Esophagus muscularis mucosa (tissue), 4 donors: ENCODE measurements around the gene PGK1. TPM values are rescaled to one million over a fixed set of nuclear protein-coding genes. Genes with fewer than 3 reads are reported as not detected.
"Not testable (repeated sequence)": the region's sequence is repeated elsewhere in the genome, so short reads cannot be mapped to it uniquely, and the experiment has no call there.

Experiments
- DNase-seq: peaks from one replicate; pipeline ENCODE4 v3.0.0-alpha.2; 2017; ENCODE audit errors: extremely low spot score
- H3K27ac ChIP-seq, 4 donors: fragments of 200-600 bp; sonication (generic); replicated peaks in 1 of 4; 1 replicate in 3 of 4; 2 replicates in 1 of 4; pipeline ENCODE4 v1.5.1; 2016 to 2019; ENCODE audit warnings: mild to moderate bottlenecking in 1 of 4
- H3K27me3 ChIP-seq, 4 donors: fragments of 200-600 bp; sonication (generic); one replicate each; pipeline versions ENCODE4 v1.5.1 to v1.6.0; 2016 to 2019
- H3K36me3 ChIP-seq, 4 donors: fragments of 200-600 bp; sonication (generic); one replicate each; pipeline ENCODE4 v1.5.1; 2016 to 2019
- H3K4me1 ChIP-seq, 4 donors: fragments of 200-600 bp; sonication (generic); one replicate each; pipeline ENCODE4 v1.5.1; 2016 to 2019
- H3K4me3 ChIP-seq, 4 donors: fragments of 200-600 bp; sonication (generic); 1 replicate in 2 of 4; 2 replicates in 2 of 4; pipeline ENCODE4 v1.5.1; 2016 to 2019; ENCODE audit warnings: mild to moderate bottlenecking in 4 of 4, moderate library complexity in 1 of 4
- H3K9me3 ChIP-seq, 4 donors: fragments of 200-600 bp; sonication (generic); 1 replicate in 3 of 4; 2 replicates in 1 of 4; pipeline ENCODE4 v1.5.1; 2016 to 2019
- EP300 ChIP-seq: sonication (generic); formaldehyde crosslinking; IDR thresholded peaks from one replicate; pipeline ENCODE4 v1.6.1; 2017; ENCODE audit warnings: antibody characterized with exemption
- POLR2A ChIP-seq: fragments of 450-650 bp; IDR thresholded peaks from one replicate; pipeline ENCODE4 v1.6.1; 2017; ENCODE audit warnings: antibody characterized with exemption, moderate library complexity, mild to moderate bottlenecking, low read depth
- POLR2AphosphoS5 ChIP-seq, 2 donors: sonication (generic); formaldehyde crosslinking; IDR thresholded peaks; one replicate each; pipeline ENCODE4 v1.6.1; 2017; ENCODE audit warnings: antibody characterized with exemption in 2 of 2
- WGBS: methylation state at CpG from one replicate; pipeline ENCODE4 v1.1.5; 2018; 5-methylcytosine and 5-hydroxymethylcytosine counted together
- intact Hi-C: fragments of 100-400 bp; cut with DNase I; formaldehyde crosslinking; loops from one replicate; pipeline ENCODE4 v1.15.1; 2023
- total RNA-seq, 4 donors: library from RNA; depleted of rRNA; stranded (reverse); fragments of >200 nt; gene quantifications; one replicate each; pipeline versions ENCODE4 v1.1.0 to v1.2.1, GENCODE V29; 2016
- TF ChIP-seq, protein P1 (sequence below), 3 experiments: fragments of 200-600 bp in 2 of 3; fragments of 450-650 bp in 1 of 3; sonication (generic) in 2 of 3; IDR thresholded peaks; one replicate each; pipeline ENCODE4 v1.5.1; 2017 to 2019; ENCODE audit warnings: antibody characterized with exemption in 3 of 3, mild to moderate bottlenecking in 2 of 3, moderate library complexity in 1 of 3

The PGK1 gene
- 100 to 1,000 TPM; 187 to 236 (median 229) TPM for total RNA-seq

DNA sequence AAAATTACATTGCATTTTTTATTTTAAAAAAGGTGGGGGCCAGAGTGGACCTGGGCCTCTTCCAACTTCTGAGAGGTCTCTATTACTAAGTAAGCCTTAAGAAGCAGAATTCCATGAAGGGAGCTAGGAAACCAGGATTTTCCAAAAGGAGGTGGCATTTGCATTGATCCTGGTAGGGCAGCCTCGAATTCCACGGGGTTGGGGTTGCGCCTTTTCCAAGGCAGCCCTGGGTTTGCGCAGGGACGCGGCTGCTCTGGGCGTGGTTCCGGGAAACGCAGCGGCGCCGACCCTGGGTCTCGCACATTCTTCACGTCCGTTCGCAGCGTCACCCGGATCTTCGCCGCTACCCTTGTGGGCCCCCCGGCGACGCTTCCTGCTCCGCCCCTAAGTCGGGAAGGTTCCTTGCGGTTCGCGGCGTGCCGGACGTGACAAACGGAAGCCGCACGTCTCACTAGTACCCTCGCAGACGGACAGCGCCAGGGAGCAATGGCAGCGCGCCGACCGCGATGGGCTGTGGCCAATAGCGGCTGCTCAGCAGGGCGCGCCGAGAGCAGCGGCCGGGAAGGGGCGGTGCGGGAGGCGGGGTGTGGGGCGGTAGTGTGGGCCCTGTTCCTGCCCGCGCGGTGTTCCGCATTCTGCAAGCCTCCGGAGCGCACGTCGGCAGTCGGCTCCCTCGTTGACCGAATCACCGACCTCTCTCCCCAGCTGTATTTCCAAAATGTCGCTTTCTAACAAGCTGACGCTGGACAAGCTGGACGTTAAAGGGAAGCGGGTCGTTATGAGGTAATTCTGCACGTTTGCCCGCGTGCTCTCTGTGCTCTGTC lies at the start of gene PGK1:
Gene PGK1, plus strand, starts transcription at position 626 of the 824 bp plus-strand sequence. Its CDS starts 93 bp downstream, at position 719.
- H3K27me3 ChIP-seq = peaks cover 0 to 5% (median 0%) of the 10 kb centered on the region in 4 donors
- peaks cover 10 to 41% (median 33%) of the 10 kb centered on the region in 4 donors for H3K4me1 ChIP-seq
- intact Hi-C loops = loop anchor here (5.0 kb wide), 1 partner anchor 192 kb away; the partner anchor contains the start of gene ATP7A
- TF ChIP-seq POLR2AphosphoS5 (IDR thresholded peaks at IDR 0.05) (peak; percentile 92 to 98), POLR2A (peak; percentile 87), EP300 (peak; percentile 70)
- TF ChIP-seq, protein P1, sequence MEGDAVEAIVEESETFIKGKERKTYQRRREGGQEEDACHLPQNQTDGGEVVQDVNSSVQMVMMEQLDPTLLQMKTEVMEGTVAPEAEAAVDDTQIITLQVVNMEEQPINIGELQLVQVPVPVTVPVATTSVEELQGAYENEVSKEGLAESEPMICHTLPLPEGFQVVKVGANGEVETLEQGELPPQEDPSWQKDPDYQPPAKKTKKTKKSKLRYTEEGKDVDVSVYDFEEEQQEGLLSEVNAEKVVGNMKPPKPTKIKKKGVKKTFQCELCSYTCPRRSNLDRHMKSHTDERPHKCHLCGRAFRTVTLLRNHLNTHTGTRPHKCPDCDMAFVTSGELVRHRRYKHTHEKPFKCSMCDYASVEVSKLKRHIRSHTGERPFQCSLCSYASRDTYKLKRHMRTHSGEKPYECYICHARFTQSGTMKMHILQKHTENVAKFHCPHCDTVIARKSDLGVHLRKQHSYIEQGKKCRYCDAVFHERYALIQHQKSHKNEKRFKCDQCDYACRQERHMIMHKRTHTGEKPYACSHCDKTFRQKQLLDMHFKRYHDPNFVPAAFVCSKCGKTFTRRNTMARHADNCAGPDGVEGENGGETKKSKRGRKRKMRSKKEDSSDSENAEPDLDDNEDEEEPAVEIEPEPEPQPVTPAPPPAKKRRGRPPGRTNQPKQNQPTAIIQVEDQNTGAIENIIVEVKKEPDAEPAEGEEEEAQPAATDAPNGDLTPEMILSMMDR (IDR thresholded peaks at IDR 0.05) = no peak
- DNase-seq = peak; percentile 98
- H3K9me3 ChIP-seq = no peaks in the 10 kb centered on the region
- H3K36me3 ChIP-seq = no peaks in the 10 kb centered on the region
- H3K4me3 ChIP-seq = peak within 1 kb of the TSS; percentile 67 to 83 (median 70)
- 51% methylated on average over 43 of the region's 72 CpGs for WGBS
- peak within 1 kb of the TSS; percentile 88 to 97 (median 96) for H3K27ac ChIP-seq

DNA sequence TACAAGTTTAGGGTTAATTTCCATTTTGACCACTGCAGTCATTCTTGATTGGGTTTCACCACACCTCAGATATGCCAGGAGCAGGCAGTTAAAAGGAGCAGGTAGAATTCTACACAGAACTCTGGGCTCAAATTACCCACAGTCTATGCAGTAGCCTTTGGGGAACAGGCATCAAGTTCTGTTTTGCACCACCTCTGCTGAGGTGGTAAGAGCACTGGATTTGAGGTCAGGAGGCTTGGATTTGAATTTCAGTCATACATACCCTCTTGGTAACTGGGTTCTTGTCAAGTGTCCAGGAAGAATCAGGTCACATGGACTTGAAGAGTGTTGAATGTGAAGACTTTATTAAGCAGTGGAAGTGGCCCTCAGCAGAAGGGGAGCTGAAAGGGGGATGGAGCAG lies 40.4 kb upstream of the PGK1 start:
- Histone ChIP-seq H3K9me3 (no peaks in the 10 kb centered on the region), H3K27ac (no peak overlapping the region), H3K4me3 (no peak overlapping the region), H3K36me3 (no peaks in the 10 kb centered on the region), H3K27me3 (no peaks in the 10 kb centered on the region), H3K4me1 (peaks cover 0 to 13% (median 8%) of the 10 kb centered on the region in 4 donors)
- intact Hi-C loops = no loop called here
- TF ChIP-seq POLR2A = no peak
- TF ChIP-seq, protein P1 (IDR thresholded peaks at IDR 0.05) = no peak
- no peak for TF ChIP-seq EP300
- TF ChIP-seq POLR2AphosphoS5 (IDR thresholded peaks at IDR 0.05) = no peak
- no peak for DNase-seq

DNA sequence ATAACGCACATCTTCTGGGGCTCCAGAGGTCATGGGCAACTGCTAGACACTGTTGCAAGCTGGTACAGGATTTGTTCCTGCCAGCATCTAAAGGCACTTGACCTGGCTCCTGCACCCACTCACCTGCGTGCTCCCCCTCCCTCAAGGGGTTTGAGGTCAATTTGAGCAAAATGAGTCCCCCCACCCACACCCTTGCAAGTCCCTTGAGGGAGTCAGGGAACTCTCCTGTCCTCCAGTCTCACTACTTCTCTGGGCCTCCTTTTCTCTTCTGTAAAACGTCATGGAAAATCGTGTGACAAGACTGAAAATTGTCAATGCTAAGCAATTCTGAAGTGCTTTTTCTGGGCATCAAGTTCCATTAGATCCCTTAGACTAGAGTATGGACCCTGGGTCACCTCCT lies 39.9 kb upstream of the PGK1 start:
- DNase-seq = no peak
- WGBS = 72% methylated on average over 4 of the region's 4 CpGs

DNA sequence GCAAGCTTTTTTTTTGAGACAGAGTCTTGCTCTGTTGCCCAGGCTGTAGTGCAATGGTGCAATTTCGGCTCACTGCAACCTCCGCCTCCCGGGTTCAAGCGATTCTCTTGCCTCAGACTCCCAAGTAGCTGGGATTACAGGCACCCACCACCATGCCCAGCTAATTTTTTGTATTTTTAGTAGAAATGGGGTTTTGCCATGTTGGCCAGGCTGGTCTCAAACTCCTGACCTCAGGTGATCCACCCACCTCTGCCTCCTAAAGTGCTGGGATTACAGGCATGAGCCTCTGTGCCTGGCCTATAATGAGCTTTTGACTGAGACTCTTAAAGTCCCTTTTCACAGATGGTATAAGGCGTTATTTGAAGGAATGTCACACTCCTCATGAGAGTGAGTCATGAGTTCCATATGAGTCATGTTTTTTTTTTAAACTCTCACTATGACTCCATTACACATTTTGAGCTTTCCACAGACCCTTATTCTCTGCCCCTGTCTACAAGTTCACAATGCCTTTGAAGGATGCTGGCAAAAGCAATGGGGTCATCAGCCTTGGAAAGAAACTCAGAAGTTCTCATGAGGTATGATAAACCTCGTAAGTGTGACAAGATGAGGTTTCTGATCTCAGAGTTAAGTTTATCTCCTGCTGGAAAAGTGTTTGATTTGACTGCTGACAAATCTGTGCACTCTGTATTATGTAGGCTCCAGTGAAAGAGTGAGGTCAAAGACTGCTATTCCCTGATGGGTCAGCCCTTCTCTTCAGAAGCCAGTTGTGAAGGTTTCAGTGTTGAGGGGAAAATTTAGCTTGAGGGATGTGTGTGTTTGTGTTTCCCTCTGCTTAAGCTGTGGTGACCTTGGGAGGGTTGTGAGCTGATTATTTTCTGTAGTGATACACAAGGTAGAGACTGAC lies 39.1 kb upstream of the PGK1 start:
- DNase-seq, H3K27me3 ChIP-seq, H3K4me3 ChIP-seq, H3K9me3 ChIP-seq, intact Hi-C loops, H3K36me3 ChIP-seq: not testable (repeated sequence)
- peaks cover 0 to 13% (median 8%) of the 10 kb centered on the region in 4 donors for H3K4me1 ChIP-seq
- H3K27ac ChIP-seq = peak overlapping the region; percentile 66 to 72 (median 71)
- 71% methylated on average over 6 of the region's 6 CpGs for WGBS
- peak; percentile 10 to 83 for TF ChIP-seq POLR2AphosphoS5 (IDR thresholded peaks at IDR 0.05)

More for the DNA sequence above, 39.9 kb upstream of the PGK1 start:
- Histone ChIP-seq H3K27ac (peak overlapping the region; percentile 66 to 72 (median 71)), H3K4me1 (peaks cover 0 to 13% (median 8%) of the 10 kb centered on the region in 4 donors), H3K9me3 (no peaks in the 10 kb centered on the region), H3K36me3 (no peaks in the 10 kb centered on the region), H3K4me3 (no peak overlapping the region), H3K27me3 (no peaks in the 10 kb centered on the region)
- intact Hi-C loops = no loop called here
- TF ChIP-seq POLR2A (no peak), EP300 (no peak), POLR2AphosphoS5 (IDR thresholded peaks at IDR 0.05) (no peak)
- TF ChIP-seq, protein P1 (IDR thresholded peaks at IDR 0.05) = no peak

DNA sequence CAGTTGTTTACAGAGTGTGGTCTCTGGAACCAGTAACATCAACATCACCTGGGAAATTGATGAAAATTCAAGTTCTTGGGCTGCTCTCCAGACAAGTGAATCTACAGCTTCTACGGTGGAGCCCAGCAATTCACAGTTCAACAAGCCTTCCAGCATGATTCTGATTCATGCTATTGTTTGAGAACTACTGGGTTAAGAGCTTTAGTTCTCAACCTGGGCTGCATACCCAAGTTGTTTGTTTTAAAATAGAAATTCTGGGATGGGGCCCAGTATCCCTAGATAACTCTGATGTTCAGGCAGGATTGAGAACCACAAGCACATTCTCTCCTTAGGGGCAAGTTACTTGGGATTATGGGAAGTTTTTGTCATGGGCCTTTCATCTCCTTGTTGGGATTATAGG lies 37.9 kb upstream of the PGK1 start:
- no peaks in the 10 kb centered on the region for H3K36me3 ChIP-seq
- TF ChIP-seq POLR2AphosphoS5 (IDR thresholded peaks at IDR 0.05) = no peak
- no peak for TF ChIP-seq EP300
- TF ChIP-seq, protein P1 (IDR thresholded peaks at IDR 0.05) = no peak
- no peak for TF ChIP-seq POLR2A
- no peak for DNase-seq
- H3K27me3 ChIP-seq = no peaks in the 10 kb centered on the region
- 50% methylated on average over 1 of the region's 1 CpG for WGBS
- no peaks in the 10 kb centered on the region for H3K9me3 ChIP-seq
- intact Hi-C loops = no loop called here
- H3K27ac ChIP-seq = peak overlapping the region; percentile 66 to 72 (median 71)
- H3K4me3 ChIP-seq = no peak overlapping the region
- peaks cover 0 to 13% (median 8%) of the 10 kb centered on the region in 4 donors for H3K4me1 ChIP-seq
